Activated CD8-positive, alpha-beta memory T cell treated with anti-CD3 and anti-CD28 coated beads for 1 hour (primary cell): Measurements from ENCODE around the gene L1CAM.
A peak's percentile ranks its signal among the peaks of the same experiment; 100 is the strongest.

Source experiments
- DNase-seq, 2 donors: peaks; one replicate each; pipeline ENCODE4 v3.0.0-alpha.2; 2020; ENCODE audit warnings: low read depth in 1 of 2; ENCODE audit errors: extremely low read depth in 1 of 2

The L1CAM gene

DNA sequence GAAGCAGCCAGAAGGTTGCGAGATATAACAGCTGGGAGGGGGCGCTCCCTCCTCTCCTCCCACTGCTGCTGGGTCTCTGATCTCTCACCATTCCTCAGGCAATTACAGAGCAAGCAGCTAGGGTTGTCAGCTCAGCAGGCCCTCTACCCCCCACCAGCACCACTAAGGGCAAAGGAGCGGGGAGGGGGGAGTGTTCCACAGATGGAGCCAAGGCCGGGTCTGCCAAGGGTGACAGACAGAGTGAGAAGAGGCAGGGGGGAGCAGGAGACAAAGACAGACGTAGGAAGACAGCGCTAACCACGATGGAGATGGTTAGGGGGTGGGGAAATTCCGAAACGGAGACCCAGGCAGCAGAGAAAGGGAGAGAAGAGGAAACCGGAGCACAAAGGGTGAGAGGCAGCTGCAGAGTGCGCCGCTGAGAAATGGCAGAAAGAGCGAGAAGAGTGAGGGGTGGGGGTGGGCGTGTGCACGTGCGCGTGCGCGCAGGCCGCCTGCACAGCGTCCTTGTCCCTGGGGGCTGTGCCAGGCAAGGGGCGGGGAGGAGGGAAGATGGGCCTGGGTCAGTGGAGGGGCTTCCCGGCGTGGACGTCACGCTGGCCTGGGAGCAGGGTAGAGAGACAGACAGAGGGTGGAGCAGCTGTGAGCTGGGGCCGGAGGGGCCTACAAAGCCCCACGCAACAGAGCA lies 6.9 kb downstream of the L1CAM start:
- no peak for DNase-seq

DNA sequence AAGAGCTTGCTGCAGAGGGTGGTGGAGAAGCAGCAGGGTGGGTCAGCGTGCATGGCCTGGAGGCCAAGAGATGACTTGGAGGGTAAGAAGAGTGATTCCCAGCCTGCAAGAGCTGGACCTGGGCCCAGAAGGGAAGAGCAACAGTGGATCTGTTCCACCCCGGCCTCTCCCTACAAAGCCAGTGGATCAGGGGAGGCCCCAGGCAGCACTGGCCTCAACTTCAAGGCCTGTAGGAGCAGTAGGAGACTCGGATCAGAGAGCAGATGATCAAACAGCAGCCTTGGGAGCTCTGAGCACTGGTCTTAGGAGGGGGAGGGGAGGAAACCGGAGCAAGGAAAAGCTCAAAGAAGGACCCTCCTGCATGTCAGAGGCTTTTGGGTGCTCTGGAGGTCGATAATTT lies 7.6 kb downstream of the L1CAM start:
- DNase-seq: no peak

DNA sequence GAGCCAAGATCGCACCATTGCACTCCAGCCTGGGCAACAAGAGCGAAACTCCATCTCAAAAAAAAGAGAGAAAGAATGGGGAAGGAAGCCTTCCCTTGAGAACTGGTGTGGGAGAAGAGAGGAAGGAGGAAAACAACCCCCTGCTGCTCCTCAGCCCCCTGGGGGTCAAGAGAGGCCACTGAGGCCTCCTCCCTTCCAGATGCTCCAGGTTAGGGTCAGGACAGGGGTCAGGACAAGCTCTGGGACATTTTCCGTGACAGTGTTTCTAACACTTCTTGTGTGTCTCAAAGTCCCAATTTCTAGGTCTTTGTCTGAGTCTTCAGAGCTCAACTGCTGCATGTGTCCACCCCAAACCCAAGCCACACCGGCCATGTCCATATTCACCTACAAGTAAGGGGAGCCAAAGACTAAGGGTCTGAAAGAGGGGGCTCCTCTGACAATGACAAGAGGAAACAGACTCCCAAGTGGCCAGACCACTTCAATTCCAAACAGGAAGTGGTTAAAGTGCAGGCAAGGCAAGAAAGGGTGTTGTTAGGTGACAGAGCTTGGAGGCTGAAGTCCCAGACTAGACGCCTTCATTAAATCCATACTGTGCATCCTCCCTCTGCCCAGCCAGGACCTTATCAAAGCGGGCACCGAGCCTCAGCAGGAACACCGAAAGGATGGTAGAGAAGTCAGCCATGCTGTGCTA lies 8.3 kb downstream of the L1CAM start:
- DNase-seq: no peak

DNA sequence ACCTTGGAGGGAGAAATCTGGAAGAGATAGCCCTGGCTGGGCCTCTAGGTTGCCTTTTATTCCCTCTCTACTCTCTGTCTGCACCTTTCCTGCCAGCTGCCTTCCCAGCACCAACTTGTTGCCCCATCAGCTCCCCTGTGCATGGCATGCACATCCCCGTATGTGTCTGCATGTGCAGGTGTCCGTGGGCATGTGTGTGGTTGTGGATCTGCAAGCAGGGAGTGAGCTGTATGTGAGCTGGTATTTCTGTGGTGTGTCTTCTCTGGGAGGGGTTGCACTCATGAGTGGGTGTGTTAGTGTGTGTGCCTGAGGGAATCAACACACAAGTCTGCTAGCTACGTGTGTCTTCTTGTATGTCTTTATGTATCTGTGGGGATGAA lies 9.9 kb downstream of the L1CAM start:
- no peak for DNase-seq

DNA sequence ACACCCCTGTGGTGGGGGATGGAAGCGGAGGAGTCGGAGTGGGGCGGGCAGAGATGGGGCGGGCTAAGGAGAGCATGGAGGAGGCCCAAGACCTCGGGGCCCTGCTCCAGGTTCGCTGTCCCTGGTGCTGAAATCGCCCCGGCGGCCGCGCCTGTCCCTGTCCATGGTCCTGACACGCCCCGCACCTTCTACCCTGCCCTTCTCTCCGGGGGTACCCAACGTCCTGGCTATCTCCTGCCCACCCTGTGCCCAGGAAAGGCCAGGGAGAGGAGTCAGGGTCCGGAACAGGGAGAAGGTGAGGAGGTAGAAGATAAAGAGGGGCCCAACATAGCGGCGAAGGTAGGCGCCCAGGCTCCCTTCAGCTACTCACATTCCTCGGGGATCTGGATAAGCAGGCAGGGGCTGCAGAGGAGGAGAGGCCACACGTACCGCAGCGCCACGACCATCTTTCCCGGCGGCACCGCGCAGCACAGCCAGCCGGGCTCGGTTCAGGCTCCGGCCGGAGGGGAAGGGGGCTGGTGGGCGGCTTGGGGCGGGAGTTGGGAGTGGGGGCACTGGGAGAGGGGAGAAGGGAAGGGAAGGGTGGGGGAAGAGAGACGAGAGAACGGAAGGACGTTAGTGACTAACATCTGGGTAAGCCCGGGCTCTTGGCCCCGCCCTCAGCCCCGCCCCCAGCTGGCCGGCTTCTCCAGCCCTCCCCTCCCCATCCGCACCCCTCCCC lies 10.4 kb downstream of the L1CAM start:
- peak; percentile 28 to 61 for DNase-seq

DNA sequence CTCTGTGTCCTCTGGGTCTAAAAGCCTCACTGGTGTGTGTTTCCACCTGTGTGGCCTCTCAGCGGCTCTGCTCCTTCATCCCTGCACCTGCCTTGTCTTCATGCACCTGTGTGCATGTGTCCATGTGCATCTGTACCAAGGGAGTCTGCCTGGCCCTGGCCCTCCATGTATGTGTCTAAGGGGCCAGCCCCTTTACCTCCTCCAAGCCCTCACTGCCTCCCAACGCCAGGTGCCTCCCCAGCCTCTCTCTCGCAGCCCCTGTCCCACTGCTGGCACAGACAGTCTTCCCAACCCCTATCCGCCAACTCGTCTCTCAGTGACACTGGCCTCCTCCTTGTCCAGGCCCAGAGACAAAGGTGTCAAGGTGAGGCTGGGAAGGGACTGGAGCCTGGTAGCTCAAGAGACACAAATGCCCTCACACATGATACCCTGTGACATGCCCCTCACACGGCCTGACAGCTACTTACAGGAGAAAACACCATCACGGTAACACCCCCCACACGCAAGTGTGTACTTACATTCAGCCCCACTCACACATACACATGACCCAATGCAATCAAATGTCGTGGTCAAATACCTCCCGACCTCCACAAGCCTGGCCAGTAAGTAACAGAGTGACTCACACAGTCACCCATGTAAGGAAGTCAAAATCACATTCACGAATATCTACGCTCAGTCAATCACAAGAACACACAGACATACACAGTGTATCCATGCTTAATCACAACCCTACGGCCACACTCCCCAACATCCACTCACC lies 11.4 kb downstream of the L1CAM start:
- no peak for DNase-seq

DNA sequence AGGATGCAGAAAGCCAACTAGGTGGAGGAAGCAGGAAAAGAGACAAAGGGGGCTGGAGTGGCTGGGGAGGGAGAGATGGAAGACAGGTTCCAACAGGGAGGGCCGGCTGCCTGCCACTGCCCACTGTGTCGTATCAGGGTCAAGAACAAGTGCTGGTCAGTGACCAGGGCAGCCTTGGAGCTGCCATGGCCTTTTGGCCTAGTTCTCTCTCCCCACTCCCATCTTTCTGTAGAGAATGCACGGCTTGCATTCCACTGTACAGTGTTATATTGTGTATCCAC lies 11.9 kb downstream of the L1CAM start:
- DNase-seq: no peak

DNA sequence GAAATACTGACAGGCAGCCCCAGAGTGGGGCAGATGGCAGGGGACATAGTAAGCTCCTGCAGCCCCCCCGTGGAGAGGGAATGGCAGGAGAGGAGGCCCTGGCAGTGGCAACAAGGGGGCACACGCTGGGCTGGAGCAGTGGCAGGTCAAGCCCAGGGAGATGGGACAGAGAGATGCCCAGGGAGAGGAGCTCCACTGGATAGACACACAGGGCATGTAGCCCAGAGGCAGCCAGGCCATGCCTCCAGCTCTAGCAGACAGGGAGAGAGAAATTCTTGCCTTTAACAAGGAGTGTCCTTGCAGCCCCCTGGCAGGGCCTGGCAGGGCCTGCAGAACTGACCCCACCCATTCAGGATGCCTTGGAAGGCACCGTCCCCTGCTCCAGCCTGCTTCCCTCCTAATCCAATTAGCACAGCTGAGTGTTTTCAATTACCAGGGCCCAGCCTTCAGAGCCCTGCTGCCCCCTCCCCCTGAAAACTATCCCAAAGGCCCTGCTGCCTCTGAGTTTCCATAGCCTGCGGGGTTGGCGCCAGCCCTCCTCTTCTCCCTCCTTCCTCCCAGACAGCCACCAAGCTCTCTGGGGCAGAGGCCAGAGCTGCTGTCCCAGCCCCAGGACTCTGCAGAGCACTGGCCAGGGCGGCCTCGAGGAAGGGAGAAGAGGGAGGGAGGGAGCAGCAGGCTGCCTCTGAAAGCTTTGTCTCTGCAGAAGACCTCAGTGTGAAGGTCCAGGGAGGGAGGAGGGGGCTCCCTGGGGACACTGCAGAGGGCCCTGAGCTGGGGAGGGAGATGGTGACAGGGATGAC lies 12.5 kb downstream of the L1CAM start:
- no peak for DNase-seq

DNA sequence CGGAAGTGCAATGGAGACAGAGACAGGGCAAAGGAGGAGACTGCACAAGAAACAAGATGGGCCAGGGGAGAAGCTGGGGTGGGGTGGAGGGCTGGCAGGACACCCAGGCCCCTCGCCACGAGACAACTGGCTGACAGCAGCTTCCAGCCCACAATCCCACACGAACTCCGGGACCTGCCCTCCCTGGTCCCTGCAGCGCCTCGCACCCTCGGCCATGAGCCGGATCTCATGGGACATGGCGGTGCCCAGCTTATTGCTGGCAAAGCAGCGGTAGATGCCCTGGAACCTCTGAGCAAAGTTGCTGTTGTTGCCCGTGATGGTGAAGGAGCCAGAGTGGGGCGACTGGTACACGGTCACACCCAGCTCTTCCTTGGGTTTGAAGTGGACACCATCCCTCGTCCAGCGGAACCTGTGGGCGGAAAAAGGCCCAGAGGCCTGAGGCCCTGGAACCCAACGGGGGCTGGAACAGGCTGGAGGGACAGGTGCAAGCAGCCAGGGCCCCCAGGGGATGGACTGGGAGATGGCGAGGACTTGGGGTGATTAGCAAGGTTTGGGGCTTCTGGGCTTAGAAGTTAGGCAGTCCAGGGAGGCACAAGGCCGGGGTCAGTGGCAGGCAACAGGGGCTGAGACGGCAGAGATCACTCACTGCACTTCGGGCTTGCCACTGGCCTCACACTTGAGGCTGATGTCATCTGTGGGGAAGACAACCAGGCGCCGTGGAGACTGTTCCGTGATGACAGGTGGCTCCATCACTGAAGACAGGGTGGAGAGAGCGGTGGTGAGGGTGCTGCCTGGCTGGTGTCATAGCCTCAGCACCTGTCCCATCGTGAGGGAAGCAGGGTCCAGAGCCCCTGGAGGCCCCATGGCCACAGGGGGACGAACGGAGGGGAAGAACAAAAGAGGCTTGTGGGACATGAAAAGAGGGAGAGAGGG lies 13.8 kb downstream of the L1CAM start:
- no peak for DNase-seq

DNA sequence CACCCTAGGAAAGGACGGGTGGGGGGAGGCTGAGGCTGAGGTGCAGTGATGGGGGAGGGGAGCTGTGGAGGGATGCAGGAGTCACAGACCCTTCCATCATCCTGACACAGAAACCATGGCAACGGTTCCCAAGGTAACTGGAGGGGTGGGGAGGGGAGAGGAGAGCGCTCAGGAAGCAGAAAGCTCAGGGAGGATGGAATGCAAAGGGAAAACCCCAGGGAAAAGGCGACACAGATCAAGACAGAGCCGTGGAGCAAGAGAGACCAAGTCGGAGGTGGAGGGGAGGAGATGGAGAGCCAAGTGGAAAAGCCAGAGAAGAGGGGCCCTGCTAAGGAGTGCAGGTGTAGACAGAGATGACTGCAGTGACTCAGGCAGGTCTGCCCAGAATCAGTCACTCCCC lies 14.5 kb downstream of the L1CAM start:
- no peak for DNase-seq

DNA sequence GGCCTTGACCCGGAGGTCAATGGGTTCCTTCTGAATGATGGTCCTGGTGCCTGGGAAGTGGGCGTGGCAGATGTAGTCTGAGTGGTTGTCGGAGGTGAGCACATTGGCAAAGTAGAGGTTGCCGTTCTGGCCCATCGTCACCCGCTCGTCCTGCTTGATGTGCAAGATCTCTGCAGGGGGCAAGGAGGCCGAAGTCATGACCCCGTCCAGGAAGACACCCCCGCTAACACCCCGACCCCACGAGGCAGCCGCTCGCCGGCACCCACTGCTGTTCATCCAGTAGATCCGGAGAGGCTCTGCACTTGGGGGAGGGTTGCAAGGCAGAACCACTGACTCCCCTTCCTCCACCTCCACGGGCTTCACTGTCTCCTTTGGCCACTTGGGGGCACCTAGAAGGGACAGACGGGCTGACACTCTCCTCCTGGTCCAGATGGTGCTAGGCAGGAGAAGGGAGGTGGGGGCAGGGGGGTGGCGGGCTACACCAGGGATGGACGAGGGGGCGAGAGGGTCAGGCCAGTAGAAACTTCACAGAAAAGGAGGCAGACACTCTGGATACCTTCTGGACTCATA lies 15.1 kb downstream of the L1CAM start:
- no peak for DNase-seq

DNA sequence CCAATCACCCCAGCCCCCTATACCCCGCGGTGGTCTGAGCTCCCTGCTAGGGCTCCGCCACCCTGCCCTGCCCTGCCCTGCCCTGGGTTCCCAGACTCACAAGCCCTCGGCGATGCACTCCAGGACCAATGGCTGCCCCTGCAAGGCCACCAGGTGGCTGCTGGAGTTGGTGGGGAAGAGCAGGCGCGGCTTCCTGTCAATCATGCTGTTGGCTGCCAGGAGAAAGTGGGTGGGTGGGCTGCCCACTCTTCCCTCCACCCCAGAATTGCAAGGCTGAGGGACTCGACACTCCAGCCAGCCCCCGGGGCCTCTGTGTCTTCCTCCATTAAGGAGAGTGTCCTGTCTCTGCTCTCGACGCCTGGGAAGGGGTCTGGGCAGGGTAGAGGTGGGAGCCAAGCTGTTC lies 15.7 kb downstream of the L1CAM start:
- DNase-seq: no peak

DNA sequence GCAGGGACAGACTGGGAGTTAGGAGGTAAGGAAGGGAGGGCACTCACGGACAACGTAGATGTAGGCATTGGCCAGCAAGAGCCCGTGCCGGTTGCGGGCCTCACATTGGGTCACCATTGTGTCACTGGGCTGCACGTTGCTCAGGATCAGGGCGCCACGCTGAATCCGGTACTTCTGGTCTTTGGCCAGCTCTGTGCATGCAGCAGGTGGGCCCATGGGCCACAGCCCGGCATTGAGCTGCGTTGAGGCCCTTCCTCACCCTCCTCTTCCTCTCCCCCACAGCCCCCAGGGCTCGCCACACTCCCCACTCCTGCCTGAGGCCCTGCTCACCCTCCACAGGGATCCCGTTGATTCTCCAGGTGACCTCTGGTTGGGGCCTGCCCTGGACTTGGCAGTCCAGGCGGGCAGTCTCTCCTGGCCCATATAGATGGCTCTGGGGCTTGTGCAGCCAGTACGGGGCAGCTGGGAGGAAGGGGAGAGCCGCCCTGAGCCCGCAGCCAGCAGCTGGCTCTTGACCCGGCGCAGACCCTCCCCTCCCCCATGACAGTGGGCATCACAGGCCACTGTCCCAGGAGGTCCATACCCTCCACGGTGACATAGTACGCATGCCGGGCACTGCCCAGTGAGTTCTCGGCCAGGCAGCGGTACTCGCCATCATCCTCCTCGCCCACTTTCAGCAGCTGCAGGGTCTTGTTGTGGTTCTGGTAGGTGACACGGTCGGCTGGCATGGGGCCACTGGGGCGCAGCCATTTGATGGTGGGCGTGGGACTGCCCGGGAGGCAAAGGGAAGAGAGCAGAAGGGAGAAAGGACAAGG lies 16.3 kb downstream of the L1CAM start:
- DNase-seq: no peak

DNA sequence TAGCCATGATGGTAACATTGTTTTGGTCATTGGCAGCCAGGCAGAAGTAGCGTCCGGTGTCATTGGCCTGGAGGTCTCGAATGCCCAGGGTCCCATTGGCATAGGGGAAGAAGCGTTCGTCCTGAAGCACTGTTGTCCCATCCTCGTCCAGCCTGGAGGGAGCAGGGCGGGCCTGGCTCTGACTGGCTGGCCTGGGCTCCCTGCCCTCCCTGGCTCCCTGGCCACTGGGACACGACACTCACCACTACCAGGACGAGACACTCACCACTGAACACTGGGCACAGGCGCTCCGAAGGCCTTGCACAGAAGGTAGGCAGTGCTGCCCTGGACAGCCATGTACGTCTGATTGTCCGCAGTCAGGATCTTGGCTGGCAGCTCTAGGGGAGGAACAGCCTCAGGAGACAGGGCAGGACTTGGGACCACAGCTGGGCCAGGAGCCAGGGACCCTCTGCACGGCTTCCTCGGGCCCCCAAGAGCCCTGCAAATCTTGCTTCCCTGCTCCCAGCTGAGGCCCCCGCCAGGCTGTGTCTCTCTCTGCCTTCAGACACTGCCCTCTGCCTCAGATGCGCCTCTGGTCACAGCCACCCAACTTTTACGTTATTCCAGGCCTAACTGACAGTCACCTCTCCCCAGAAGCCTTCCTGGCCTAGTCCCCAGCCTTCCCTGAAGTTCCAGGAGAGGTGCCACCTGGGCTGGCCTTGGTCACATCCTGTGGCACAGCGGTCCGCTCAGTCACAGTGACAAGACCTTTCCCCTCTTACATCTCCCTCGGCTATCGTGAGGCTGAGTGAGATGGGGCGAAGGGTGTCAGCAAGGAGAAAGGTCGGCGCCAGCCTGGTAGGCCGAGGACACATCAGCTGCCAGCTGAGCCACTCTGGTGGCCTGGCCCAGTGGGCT lies 17.1 kb downstream of the L1CAM start:
- no peak for DNase-seq

DNA sequence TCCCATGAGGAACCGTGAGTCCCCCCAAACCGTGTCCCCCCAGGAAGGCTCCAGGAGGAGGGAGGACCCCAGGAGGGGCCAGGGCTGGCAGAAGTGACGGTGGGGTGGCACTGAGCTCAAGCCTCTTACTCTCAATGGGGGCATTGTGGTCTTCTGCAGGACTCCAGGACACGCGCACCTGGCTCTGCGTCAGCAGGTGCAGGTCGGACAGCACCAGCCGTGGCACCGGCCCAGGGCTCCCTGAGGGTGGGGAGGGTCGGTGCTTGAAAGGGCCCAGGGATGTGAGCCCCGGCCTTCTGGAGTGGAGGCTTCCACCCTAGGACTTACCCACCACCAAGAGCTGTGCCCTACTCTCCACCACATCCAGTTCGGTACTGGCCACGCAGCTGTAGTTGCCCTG lies 18.3 kb downstream of the L1CAM start:
- no peak for DNase-seq

DNA sequence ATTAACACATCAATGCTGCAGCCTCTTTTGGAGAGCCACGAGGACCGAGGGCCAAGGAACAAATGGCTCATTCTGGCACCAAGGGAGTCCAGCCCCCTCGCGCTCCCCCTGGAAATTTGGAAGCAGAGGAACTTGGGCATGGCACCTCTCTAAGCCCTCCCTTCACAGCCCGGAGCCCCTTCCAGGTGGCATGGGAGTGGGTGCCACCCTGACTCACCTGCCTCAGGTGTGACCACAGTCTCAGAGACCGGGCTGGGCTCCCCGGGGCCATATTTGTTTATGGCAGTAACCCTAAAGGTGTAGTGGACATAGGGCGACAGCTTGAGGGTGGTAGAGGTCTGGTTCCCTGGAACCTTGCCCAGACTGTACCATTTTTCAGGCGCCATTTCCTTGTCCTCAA lies 18.8 kb downstream of the L1CAM start:
- DNase-seq: no peak

DNA sequence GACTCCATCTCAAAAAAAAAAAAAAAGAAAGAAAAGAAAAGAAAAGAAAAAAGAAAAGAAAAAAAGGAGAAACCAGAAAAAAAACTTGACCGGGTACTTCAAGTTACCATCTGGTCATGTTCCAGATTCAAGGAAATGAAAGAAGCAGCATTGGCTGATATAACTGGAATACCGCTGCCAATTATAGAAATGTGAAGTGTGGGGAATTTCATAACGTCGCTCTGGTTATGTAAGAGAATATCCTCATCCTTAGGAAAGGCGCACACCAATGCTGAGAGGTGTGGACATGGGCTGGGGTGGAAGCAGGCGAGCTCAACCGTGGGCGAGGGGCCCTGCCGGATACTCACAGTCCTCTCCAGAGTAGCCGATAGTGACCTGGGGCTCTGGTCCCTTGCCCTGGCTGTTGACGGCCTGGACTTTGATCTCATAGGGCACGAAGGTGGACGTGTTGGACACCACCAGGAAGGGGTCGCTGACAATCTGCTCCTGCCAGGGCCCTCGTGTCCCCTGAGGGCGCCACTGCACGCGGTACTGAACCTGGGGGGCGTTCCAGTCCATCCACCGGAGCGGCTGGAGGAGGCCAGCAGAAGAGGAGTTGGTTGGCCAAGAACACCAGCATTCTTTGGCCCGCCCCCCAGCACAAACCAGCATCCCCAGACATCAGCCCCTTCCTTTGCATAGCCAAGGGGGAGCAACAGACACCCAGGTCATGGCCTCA lies 19.5 kb downstream of the L1CAM start:
- no peak for DNase-seq
